Measurements from ENCODE around the gene ACVR2B.

ACVR2B gene

DNA sequence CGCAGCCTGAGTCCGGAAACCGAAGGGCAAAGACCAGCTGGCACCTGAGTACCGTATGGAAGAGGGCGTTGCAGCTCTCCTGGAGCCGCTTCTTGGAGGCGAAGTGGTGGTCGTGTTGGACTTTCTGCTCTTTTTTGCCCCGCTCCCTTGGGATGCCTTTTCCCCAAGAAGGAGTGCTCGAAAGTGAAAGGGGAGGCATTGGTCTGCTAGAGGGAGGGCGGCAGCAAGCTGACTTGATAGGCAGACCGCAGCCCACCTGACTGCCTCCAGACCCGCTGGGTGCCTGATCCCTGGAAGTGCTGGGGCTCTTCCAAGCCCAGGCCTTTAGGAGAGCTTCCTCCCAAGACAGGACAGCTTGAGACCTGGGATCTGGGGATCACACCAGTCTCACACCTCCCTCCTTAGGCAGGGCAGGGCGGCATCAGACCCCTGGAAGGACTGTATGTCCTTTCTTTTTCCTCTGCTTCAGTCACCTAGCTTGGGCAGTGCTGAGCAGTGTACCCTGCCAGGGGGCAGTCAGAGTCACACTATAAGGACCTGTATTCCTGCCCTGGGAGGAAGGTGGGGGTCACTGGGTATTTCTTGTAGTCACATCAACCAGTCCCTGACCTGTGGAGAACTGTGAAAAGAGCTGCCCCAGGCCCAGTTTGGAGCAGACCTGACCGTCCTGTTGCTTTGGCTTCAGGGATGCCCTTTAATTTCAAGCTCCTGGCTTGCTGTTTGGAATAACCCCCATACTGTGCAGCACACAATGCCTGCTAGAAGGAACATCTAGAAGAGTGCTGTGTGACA is 2.1 kb downstream of the ACVR2B start:
- TF ChIP-seq, protein P1, sequence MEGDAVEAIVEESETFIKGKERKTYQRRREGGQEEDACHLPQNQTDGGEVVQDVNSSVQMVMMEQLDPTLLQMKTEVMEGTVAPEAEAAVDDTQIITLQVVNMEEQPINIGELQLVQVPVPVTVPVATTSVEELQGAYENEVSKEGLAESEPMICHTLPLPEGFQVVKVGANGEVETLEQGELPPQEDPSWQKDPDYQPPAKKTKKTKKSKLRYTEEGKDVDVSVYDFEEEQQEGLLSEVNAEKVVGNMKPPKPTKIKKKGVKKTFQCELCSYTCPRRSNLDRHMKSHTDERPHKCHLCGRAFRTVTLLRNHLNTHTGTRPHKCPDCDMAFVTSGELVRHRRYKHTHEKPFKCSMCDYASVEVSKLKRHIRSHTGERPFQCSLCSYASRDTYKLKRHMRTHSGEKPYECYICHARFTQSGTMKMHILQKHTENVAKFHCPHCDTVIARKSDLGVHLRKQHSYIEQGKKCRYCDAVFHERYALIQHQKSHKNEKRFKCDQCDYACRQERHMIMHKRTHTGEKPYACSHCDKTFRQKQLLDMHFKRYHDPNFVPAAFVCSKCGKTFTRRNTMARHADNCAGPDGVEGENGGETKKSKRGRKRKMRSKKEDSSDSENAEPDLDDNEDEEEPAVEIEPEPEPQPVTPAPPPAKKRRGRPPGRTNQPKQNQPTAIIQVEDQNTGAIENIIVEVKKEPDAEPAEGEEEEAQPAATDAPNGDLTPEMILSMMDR (IDR thresholded peaks at IDR 0.05), result no peak
- TF ChIP-seq ZFX (IDR thresholded peaks at IDR 0.05; ENCODE audit: borderline replicate concordance), result no peak
- H3K27ac ChIP-seq, result peak overlapping the region; percentile 95

DNA sequence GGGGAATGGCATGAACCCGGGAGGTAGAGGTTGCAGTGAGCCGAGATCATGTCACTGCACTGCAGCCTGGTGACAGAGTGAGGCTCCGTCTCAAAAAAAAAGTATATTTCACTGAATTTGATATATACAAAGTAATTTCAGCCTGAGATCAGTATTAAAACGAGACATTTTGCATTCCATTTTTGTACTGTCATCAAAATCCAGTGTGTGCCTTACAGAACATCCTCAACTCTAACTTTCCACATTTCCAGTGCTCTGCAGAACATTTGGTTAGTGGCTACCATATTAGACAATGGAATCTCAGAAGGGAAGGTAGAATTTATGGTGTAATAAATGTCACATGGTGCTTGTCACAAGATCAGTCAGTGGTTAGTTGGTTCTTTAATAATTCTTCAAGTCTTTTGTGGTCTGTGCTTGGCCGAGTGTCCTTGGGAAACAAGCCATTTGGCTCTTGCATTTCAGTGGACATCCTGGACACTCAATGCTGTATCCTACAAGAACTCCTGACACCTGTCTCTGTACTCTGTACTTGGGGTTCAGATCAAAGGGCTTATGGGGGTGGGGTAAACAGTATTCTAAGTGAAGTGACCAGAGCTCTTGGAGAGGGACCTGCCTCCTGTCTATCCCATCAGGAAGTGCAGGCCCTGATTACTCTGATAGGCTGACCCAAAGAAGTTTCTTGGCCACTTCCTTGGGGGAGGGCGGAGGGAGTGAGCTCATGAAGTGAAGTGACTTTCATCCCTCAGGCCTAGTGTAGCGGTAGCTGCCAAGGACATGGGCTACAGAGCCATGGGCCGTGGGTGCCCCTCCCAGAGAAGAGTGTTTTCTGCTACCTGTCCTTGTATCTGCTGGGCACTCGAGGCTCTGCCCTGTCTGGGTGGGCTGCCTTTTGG is 3.7 kb downstream of the ACVR2B start:
- TF ChIP-seq, protein P1 (IDR thresholded peaks at IDR 0.05), result no peak
- TF ChIP-seq ZFX (IDR thresholded peaks at IDR 0.05; ENCODE audit: borderline replicate concordance), result no peak
- no peak overlapping the region for H3K27ac ChIP-seq

DNA sequence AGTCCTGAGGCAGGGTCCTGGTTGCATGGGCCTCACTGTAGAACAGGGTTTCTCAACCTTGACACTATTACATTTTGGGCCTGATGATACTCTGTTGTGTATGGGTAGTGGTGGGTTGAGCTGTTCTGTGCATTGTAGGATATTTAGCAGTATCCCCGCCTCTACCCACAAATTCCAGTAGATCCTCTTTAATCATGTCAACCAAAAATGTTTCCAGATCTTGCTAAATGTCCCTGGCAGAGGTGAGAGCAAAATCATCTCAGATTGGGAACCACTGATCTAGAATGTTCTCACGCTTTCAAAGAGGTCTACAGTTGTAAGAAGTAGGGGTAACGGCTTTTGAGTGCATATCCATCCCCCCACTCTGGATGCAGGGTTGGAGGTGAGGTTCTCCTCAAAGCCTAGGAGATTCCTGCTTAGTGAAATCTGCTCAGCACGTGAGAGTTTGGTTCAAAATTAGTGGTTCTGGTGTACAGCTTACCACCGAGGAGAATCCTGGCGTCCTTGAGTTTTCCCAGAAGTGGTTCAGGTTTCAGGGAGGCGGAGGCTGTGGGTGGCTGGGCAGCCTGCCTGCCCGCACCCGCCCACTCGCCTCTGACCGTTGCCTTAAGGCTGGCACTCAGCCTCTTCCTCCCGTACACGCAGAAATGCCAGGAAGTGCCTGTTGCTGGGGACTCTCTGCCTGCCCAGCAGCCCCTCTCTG is 5.3 kb downstream of the ACVR2B start:
- peak overlapping the region; percentile 31; the same call in 1 of the 2 replicates for H3K27ac ChIP-seq

DNA sequence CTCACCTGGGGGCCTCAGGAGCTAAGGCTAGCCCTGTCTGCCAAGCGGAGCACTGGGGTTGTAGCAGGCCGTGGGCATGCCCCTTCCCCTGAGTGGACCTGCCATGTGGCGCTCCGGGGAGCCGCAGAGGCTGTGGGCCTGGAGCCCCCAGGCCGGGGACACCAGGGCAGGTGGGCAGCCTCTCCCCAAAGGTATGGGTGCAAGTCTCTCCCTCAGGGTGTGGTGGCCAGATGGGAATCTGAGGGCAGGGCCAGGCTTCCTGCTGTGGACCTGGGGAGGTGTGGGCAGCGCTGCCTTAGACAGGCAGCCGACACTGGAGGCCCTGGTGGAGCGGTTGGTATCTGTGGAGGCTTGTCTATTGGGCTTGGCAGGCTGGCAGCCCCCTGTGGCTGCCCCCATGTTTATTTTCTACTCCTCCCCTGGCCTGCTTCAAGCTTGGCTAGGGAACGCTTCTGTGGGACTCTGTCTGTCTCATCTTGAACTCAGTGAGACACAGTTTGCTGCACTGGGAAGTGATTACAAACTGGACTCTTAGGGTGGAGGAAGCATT is 5.9 kb downstream of the ACVR2B start:
- TF ChIP-seq, protein P1 (IDR thresholded peaks at IDR 0.05), result no peak
- H3K27ac ChIP-seq, result peak overlapping the region; percentile 31; the same call in 1 of the 2 replicates

More for the DNA sequence above, 5.3 kb downstream of the ACVR2B start:
- TF ChIP-seq, protein P1 (IDR thresholded peaks at IDR 0.05), result no peak
- TF ChIP-seq ZFX (IDR thresholded peaks at IDR 0.05; ENCODE audit: borderline replicate concordance), result no peak

DNA sequence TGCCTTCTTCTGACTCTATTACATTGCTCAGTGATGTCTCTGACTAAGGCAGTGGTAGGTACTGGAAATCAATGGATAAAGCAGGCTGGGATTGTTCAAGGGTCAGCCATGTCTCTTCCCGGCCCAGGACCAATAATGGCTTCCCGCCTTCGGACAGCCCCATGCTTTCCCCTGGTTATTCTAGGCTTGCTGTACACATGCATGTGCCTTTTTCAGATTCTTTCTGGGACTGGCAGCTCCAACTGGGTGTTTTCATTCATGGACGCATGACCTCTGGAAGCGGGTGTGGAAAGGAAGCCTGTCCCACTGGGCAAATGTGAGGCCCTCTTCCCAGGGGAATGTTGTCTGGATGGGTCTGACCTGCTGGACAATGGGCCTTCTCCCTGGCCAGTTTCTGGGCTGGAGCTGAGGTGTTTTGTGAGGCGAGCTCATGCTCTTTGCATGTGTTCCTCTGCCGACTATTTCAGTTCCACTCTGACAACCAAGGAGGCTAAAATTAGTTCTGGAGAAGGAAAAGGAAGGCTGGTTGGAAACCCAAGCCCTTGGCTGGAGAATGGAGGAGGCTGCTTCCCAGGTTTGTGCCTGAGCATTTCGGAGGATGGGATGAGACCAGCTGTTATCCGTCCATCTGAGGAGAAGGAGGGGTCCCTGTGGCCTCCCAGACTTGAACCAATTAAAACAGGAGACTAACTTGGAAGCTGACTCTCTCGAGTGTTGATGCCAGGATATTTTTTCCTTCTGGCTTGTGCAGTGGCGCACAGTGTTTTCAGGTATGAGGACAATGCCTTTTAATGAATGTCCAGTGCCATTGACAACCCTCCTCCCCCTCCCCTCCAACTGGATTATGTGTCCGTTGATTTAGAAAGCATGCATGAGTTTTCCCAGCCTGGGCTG is 6.9 kb downstream of the ACVR2B start:
- no peak for TF ChIP-seq ZFX (IDR thresholded peaks at IDR 0.05; ENCODE audit: borderline replicate concordance)
- TF ChIP-seq, protein P1 (IDR thresholded peaks at IDR 0.05), result no peak
- H3K27ac ChIP-seq, result no peak overlapping the region

DNA sequence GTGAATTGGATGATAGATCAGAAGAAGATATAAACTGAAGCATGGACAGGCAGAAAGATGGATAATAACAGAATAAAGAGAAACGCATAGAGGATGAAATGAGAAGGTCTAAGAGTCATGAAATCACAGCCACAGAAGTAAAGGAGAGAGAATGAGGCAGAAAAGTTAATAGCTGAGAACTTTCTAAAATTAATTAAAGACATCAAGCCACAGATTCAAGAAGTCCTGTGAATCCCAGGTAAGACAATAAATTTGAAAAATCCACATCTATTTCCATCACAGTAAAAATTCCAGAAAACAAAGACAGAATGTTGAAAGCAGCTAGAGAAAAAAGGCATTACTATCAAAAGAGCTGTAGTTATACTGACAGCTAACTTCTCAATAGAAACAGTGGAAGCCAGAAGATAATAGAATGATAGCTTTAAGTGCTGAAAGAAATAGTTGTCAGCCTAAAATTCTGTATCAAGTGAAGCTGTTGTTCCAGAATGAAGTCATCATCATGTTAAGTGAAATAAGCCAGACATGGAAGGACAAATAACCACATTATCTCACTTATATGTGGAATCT is 12.0 kb downstream of the ACVR2B start:
- TF ChIP-seq, protein P1 (IDR thresholded peaks at IDR 0.05), result no peak
- no peak for TF ChIP-seq ZFX (IDR thresholded peaks at IDR 0.05; ENCODE audit: borderline replicate concordance)
- H3K27ac ChIP-seq, result no peak overlapping the region

Measured in 22Rv1 (cell line).